ENCODE measurements around the gene SDK1.

The SDK1 gene

GRCh38 chr7:3882782-3883181 lies 581.7 kb downstream of the SDK1 start:
- DNase-seq (ENCODE audit: low read depth, low spot score), result no peak

GRCh38 chr7:3884543-3884942 lies 583.5 kb downstream of the SDK1 start:
- DNase-seq (ENCODE audit: low read depth, low spot score), result no peak

- DNase-seq (ENCODE audit: low read depth, low spot score), result no peak
Measured at GRCh38 chr7:3887096-3887690, 586.1 kb downstream of the SDK1 start.

GRCh38 chr7:3888096-3888495 lies 587.0 kb downstream of the SDK1 start:
- DNase-seq (ENCODE audit: low read depth, low spot score), result no peak

GRCh38 chr7:3892157-3892556 lies 591.1 kb downstream of the SDK1 start:
- DNase-seq (ENCODE audit: low read depth, low spot score), result no peak

- DNase-seq (ENCODE audit: low read depth, low spot score), result no peak
Measured at GRCh38 chr7:3892686-3893085, 591.6 kb downstream of the SDK1 start.

- no peak for DNase-seq (ENCODE audit: low read depth, low spot score)
Measured at GRCh38 chr7:3893151-3893788, 592.2 kb downstream of the SDK1 start.

- DNase-seq (ENCODE audit: low read depth, low spot score), result no peak
Measured at GRCh38 chr7:3893789-3894153, 592.7 kb downstream of the SDK1 start.

GRCh38 chr7:3895341-3896116 lies 594.5 kb downstream of the SDK1 start:
- DNase-seq (ENCODE audit: low read depth, low spot score), result no peak

- DNase-seq (ENCODE audit: low read depth, low spot score), result no peak
Measured at GRCh38 chr7:3896169-3896765, 595.2 kb downstream of the SDK1 start.

- DNase-seq (ENCODE audit: low read depth, low spot score), result no peak
Measured at GRCh38 chr7:3897430-3898372, 596.6 kb downstream of the SDK1 start.

GRCh38 chr7:3899559-3899991 lies 598.5 kb downstream of the SDK1 start:
- no peak for DNase-seq (ENCODE audit: low read depth, low spot score)

GRCh38 chr7:3908153-3908552 lies 607.1 kb downstream of the SDK1 start:
- no peak for DNase-seq (ENCODE audit: low read depth, low spot score)

GRCh38 chr7:3909128-3909527 lies 608.1 kb downstream of the SDK1 start:
- DNase-seq (ENCODE audit: low read depth, low spot score), result no peak

- DNase-seq (ENCODE audit: low read depth, low spot score), result no peak
Measured at GRCh38 chr7:3910054-3910453, 609.0 kb downstream of the SDK1 start.

GRCh38 chr7:3911685-3912084 lies 610.6 kb downstream of the SDK1 start:
- no peak for DNase-seq (ENCODE audit: low read depth, low spot score)

- no peak for DNase-seq (ENCODE audit: low read depth, low spot score)
Measured at GRCh38 chr7:3912291-3912690, 611.2 kb downstream of the SDK1 start.

- no peak for DNase-seq (ENCODE audit: low read depth, low spot score)
Measured at GRCh38 chr7:3914051-3914775, 613.2 kb downstream of the SDK1 start.

GRCh38 chr7:3915337-3915878 lies 614.4 kb downstream of the SDK1 start:
- no peak for DNase-seq (ENCODE audit: low read depth, low spot score)

- peak; percentile 22 for DNase-seq (ENCODE audit: low read depth, low spot score)
Measured at GRCh38 chr7:3916146-3916545, 615.1 kb downstream of the SDK1 start.
